Measurements from ENCODE around the gene FBXO22. TPM values are rescaled to one million over a fixed set of nuclear protein-coding genes. Genes with fewer than 3 reads are reported as not detected.

FBXO22 gene
- total RNA-seq, 6 donors from 2014 or later, result 10.3 to 31.1 (median 21.1) TPM

GRCh38 chr15:75985971-75986370 lies 82.3 kb downstream of the FBXO22 start:
- ATAC-seq (ENCODE audit: low FRiP score in 2 of 2), result no peak
- no peaks in the 10 kb centered on the region for H3K27me3 ChIP-seq
- H3K4me1 ChIP-seq, result no peaks in the 10 kb centered on the region
- DNase-seq, result no peak
- no peak overlapping the region for H3K4me3 ChIP-seq
- H3K27ac ChIP-seq, result no peak overlapping the region
- WGBS, 2 donors, result 56 to 67% methylated on average over 1 of the region's 1 CpG
- H3K9me3 ChIP-seq, result no peaks in the 10 kb centered on the region
- TF ChIP-seq EP300 (IDR thresholded peaks at IDR 0.05) (no peak), POLR2AphosphoS5 (IDR thresholded peaks at IDR 0.05) (no peak), POLR2A (IDR thresholded peaks at IDR 0.05) (no peak)
- TF ChIP-seq, protein P1, sequence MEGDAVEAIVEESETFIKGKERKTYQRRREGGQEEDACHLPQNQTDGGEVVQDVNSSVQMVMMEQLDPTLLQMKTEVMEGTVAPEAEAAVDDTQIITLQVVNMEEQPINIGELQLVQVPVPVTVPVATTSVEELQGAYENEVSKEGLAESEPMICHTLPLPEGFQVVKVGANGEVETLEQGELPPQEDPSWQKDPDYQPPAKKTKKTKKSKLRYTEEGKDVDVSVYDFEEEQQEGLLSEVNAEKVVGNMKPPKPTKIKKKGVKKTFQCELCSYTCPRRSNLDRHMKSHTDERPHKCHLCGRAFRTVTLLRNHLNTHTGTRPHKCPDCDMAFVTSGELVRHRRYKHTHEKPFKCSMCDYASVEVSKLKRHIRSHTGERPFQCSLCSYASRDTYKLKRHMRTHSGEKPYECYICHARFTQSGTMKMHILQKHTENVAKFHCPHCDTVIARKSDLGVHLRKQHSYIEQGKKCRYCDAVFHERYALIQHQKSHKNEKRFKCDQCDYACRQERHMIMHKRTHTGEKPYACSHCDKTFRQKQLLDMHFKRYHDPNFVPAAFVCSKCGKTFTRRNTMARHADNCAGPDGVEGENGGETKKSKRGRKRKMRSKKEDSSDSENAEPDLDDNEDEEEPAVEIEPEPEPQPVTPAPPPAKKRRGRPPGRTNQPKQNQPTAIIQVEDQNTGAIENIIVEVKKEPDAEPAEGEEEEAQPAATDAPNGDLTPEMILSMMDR (IDR thresholded peaks at IDR 0.05), result no peak
- no peaks in the 10 kb centered on the region for H3K36me3 ChIP-seq

GRCh38 chr15:75989045-75989444 lies 85.4 kb downstream of the FBXO22 start:
- DNase-seq (no peak), ATAC-seq (ENCODE audit: low FRiP score in 2 of 2) (no peak)
- Histone ChIP-seq H3K27ac (no peak overlapping the region), H3K4me1 (no peaks in the 10 kb centered on the region), H3K9me3 (no peaks in the 10 kb centered on the region), H3K27me3 (no peaks in the 10 kb centered on the region), H3K36me3 (no peaks in the 10 kb centered on the region), H3K4me3 (no peak overlapping the region)
- no peak for TF ChIP-seq EP300 (IDR thresholded peaks at IDR 0.05)
- TF ChIP-seq POLR2AphosphoS5 (IDR thresholded peaks at IDR 0.05), result no peak
- no peak for TF ChIP-seq POLR2A (IDR thresholded peaks at IDR 0.05)
- TF ChIP-seq, protein P1 (IDR thresholded peaks at IDR 0.05), result no peak
- WGBS, 2 donors, result 73 to 81% methylated on average over 2 of the region's 2 CpGs

DNA sequence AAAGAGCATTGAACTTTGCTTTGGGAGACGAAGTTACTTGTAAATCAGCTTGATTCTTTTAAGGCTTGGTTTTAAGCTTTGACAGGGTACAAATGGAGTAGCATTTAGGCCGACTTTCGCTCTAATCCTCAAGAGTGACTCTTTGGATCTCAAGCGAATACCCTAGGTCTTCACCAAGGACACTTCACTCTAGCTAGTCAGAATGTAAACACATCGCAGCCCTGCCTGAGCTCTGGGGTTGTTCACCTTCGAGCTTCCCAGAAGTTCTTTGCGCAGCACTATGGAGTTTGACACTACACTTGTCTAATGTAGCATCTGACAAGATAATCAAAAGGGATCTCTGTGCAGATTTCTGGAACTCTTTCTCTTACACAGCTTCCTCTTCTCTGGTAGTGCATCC lies 86.2 kb downstream of the FBXO22 start:
- H3K36me3 ChIP-seq, result no peaks in the 10 kb centered on the region
- H3K4me1 ChIP-seq, result no peaks in the 10 kb centered on the region
- no peak for ATAC-seq (ENCODE audit: low FRiP score in 2 of 2)
- 73 to 76% methylated on average over 7 of the region's 7 CpGs for WGBS, 2 donors
- no peaks in the 10 kb centered on the region for H3K9me3 ChIP-seq
- H3K27me3 ChIP-seq, result no peaks in the 10 kb centered on the region
- TF ChIP-seq POLR2A (IDR thresholded peaks at IDR 0.05) (no peak), POLR2AphosphoS5 (IDR thresholded peaks at IDR 0.05) (no peak), EP300 (IDR thresholded peaks at IDR 0.05) (no peak)
- TF ChIP-seq, protein P1 (IDR thresholded peaks at IDR 0.05), result no peak
- H3K27ac ChIP-seq, result no peak overlapping the region
- no peak for DNase-seq
- H3K4me3 ChIP-seq, result no peak overlapping the region

Small RNA genes within 50 kb of the gene (small RNA-seq; reads per million reads assigned to genes)
- gene RN7SL510P, result 0 to 0.22 (median 0) reads per million in 4 donors

Other genes starting within 250 kb of the FBXO22 start
- 10 to 100 TPM in 5 of 6 donors, 1 to 10 TPM in 1; 8.5 to 38.3 (median 17.7) TPM for gene CSPG4, start 191.0 kb upstream of the FBXO22 start, total RNA-seq
- gene UBE2Q2, start 60.4 kb upstream of the FBXO22 start, total RNA-seq, result 10 to 100 TPM; 16.5 to 37.7 (median 29.3) TPM
- gene NRG4, start 108.5 kb downstream of the FBXO22 start, total RNA-seq, result 1 to 10 TPM in 3 of 6 donors, under 1 TPM in 1, not detected in 2; 0.54 to 4.4 (median 1.7) TPM
- 1 to 10 TPM in 3 of 6 donors, under 1 TPM in 2, not detected in 1; 0.59 to 2.4 (median 1.2) TPM for gene TMEM266, start 156.1 kb downstream of the FBXO22 start, total RNA-seq

Measured in upper lobe of left lung (tissue), 6 donors.